Stimulated activated CD4-positive, alpha-beta T cell treated with anti-CD3 and anti-CD28 coated beads, Interleukin-2, amount 100 ng/mL, for 48 hours (primary cell): ENCODE results near the gene FGF5.
"Not testable (repeated sequence)": the region's sequence is repeated elsewhere in the genome, so short reads cannot be mapped to it uniquely, and the experiment has no call there.

Experiments
- DNase-seq, 2 donors: peaks; one replicate each; pipeline ENCODE4 v3.0.0-alpha.2; 2020

Gene FGF5

DNA sequence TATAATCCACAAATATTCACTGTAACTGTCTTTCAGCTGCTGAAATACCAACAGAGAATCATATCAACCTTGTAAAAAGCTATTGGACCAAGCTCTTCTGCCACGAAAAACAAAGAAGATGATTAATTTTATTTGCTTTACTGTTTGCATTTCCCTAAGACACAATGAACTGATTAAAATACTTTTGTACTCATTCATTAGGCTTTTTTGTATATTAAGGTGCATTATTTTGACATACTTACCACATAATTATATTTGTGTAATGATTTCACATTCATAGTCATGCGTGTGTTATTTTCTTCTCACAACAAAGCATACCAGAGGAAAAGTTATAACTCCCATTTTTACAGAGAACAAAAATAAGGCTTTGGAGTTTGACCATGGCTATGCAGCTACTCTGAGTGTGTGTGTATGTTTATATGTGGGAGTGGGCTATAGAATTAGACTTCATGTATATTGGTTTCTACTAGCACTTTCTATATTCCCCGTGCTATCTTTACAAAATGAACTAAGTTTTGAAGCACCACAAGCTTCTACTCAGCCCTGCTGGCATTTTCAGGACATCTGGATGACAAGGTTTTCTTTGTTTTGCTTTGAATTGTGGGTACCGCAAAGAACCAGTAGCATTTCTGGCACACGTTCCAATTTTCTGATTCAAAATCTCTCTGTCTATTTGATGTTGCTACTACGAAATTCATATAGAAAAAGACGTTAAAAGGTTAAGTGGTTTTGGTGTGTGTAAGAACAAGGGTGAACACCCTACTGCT, 11.0 kb upstream of the FGF5 start:
- no peak for DNase-seq

GRCh38 chr4:80257851-80258250, 8.6 kb upstream of the FGF5 start:
- DNase-seq, result no peak

DNA sequence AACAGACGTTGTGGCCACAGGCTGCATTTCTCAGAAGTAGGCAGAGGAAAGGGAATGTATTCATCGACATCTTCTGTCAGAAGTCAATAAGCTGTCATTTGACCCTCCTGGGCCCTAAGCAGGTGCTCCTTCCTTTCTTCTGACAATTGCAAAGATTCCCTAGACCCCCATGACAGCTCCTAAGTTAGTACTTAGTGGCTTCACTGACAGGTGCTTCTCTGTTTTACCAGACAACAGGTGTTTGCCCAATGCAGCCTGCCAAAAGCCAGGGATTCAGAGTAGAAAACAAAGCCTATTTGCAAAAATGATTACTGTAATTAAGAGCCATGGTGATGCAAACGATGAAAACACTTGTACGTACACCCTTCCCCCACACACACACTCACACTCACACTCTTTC, 7.5 kb upstream of the FGF5 start:
- no peak for DNase-seq

DNA sequence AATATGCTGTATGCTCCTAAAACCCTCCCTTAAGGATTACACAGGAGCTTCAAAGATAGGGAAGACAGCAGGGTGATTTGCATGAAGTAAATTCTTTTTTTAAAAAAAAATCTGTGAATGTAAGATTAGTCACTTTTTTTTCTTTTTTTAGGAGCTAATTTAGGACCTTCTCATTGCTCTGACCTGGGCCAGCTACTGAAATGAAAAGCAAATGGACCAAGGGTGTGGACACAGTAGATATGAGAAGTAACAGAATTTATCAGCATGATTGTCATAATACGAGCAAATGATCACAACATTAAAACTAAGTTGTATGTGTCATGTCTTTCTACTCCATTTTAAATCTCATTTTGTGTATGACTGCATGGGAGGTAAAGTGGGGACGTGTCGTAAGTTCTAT, 6.6 kb upstream of the FGF5 start:
- no peak for DNase-seq

DNA sequence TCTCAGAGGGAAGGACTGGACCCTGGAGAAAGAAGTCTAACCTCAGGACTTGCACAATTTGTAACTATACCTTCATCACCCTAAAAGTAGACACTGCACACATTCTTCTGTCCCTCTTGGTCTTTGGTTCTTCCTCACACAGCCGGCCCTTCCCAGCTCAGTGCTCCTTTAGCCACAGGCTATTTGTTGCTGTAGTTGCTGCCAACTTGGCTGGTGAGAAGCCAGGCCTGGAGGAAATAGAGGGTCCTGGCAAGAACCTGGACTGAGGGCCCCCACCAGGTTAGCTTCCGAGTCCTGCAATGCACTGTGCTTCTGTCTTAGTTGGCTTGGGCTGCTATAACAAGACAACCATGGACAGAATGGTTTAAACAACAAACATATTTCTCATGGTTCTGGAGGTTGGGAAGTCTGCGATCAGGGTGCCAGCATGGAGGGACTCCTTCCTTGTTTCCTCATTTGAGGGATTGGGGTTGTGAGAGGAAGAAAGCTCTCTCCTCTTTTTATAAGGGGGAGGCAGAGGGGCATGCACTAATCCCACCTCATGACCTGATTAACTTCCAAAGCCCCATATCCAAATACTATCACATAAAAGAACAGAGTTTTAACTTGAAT, 4.4 kb upstream of the FGF5 start:
- DNase-seq, result no peak

DNA sequence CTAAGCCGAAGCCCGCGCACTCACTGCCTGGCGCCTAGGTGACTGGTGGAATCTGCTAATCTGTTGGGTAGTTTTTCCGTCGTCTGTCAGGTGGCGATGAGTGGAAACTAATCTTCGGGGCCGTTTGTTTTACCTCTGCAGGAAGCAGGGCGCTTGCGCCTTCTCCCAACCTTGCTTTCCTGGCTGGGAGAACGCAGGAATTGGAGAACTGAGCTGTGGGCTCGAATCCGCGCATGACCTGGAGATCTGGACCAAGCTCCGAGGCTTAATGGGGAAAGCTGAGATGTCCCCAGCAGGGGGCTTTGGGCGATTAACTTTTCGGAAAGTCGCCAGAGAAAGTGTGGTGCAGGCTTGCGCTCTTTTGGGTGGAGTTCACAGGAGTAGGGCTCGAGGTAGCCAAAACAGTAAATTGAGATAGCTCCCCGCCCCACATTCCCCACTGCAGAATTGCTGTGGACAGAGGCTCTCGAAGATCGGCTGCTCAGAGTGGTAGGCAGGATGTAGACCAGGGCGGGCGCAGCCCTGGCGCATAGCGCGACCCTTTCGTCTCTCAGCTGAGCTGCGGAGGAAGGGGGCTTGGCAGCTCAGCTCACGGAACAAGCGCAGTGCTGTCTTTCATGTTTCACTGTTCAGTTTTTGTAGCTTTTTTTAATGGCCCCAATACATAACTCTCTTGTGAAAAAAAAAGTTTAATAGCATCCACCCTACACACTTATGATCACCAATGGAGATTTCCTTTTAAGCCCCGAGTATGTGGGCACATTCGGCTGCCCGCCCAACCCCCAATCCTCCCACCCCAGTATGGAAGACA, 2.7 kb upstream of the FGF5 start:
- no peak for DNase-seq

- no peak for DNase-seq
Observed at GRCh38 chr4:80264352-80264647, 2.2 kb upstream of the FGF5 start.

DNA sequence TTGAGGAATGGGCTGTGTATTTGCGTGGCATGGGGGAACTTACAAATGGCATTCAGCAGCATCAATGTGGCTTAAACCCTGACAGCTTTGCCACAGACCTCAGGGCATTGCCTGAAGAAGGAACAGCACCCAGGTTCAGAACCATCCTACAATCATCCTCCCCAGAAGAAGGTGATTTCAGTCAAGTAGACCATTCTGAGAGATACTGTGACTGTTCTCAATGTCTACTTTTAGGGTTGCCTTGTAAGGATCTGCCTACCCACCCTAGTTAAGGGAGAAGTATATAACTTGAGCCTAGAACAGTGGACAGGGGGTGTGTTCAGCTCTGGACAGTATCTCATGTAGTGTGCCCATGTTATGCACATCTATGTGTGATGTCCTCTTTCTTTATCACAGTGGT, 1.6 kb upstream of the FGF5 start:
- no peak for DNase-seq

GRCh38 chr4:80265571-80266252, 752 bp upstream of the FGF5 start:
- DNase-seq, result no peak

DNA sequence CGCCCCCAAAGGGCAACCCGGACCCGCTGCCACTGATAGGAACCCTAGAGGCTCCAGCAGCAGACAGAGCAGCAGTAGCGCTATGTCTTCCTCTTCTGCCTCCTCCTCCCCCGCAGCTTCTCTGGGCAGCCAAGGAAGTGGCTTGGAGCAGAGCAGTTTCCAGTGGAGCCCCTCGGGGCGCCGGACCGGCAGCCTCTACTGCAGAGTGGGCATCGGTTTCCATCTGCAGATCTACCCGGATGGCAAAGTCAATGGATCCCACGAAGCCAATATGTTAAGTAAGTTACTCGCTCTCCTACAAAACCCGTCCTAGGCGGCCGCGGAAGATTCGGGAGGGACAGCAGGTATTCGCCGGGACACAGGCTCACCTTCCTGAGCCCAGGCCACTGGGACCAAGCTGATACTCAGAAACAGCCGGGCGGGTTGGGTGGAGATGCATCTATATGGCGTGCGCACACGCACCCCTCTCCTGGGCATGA, 477 bp downstream of the FGF5 start:
- DNase-seq, result no peak

GRCh38 chr4:80268081-80268823, 1.8 kb downstream of the FGF5 start:
- DNase-seq, result no peak

DNA sequence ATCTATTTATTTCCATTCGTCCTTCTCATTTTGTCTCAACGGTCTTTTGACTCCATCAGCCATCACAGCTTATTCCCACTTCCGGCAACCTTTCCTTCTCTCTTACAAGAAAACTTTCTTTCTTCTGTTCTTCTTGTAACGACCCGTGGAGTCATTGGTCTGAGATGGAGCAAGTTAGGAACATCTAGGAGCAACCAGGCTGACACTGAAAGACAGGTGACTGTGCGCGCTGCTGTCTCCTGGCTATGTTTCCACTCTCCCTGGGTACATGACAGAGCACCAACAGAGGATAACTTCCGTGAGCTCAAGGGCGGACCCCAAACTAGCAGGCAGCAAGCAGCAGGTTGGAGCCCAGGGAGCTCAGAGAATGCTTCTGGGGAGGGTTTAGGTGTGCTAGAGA, 2.5 kb downstream of the FGF5 start:
- no peak for DNase-seq

DNA sequence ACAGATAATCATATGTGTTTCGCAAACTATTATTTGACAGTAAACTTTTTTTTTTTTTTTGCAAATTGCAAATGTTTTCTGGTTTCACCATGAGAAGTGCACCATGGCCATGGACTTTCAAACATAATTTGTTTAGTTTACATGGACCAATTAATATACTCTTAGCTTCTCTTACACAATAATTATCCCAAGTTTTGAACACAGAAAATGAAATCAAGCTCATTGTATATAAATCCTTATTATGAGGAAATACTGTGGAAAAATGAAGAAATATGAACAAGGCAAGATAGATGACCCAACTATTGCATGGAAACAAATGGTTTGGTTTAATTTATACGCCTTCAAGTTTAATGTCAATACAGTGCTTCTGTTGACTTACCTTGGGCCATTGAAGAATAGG, 3.9 kb downstream of the FGF5 start:
- no peak for DNase-seq

- DNase-seq, result no peak
Observed at GRCh38 chr4:80270868-80271267, 4.4 kb downstream of the FGF5 start.

GRCh38 chr4:80271801-80272200, 5.3 kb downstream of the FGF5 start:
- DNase-seq, result no peak

DNA sequence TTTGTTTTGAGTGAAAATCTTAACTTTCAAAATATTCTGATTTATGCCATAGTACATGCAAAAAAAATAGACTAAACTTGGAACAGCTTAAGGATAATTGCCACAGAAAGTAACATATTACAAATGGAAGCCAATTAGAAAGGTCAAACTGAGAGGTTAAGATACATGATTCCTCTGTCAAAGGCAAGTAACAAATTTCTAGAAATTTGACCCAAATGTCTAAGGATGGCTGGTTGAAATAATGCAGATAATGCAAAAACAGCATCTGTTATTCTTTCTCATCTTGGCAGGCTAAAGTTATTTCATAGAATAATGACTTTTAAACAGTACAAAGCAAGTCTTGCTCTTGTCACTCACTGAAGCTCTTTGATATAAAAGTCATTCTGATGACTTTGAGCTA, 10.5 kb downstream of the FGF5 start:
- no peak for DNase-seq

- DNase-seq, result no peak
Observed at GRCh38 chr4:80279751-80280150, 13.3 kb downstream of the FGF5 start.

GRCh38 chr4:80286451-80286850, 20.0 kb downstream of the FGF5 start:
- DNase-seq, result no peak

DNA sequence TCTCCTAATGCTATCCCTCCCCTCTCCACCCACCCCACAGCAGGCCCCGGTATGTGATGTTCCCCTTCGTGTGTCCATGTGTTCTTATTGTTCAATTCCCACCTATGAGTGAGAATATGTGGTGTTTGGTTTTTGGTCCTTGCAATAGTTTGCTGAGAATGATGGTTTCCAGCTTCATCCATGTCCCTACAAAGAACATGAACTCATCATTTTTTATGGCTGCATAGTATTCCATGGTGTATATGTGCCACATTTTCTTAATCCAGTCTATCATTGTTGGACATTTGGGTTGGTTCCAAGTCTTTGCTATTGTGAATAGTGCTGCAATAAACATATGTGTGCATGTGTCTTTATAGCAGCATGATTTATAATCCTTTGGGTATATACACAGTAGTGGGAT, 24.2 kb downstream of the FGF5 start:
- DNase-seq, result not testable (repeated sequence)

DNA sequence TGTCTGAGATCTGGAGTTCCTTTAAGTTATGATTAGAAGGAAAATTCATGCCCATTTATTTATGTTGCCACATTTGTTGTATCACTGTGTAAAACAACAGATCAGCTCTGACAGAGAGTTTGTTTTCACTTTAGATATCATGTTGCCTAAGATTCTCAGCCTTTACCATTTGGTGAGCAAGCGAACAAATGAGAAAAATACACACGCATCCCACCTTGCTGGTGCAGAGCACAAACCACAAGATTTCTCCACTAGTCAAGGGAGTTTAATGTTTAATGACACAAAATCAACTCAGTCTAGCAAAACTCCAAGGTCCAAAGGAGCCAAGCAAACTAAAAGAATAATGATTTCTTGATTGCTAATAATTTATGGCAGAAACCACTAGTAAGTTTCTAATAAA, 27.7 kb downstream of the FGF5 start:
- DNase-seq, result no peak

GRCh38 chr4:80295336-80295735, 28.9 kb downstream of the FGF5 start:
- DNase-seq, result no peak

- DNase-seq, result no peak
Observed at GRCh38 chr4:80295826-80296225, 29.4 kb downstream of the FGF5 start.

GRCh38 chr4:80301884-80302283, 35.4 kb downstream of the FGF5 start:
- DNase-seq, result no peak
